HG03521 (cell line): ENCODE data around the gene PVALB.

Experiments
- ATAC-seq: cut with Tn5 transposase; IDR thresholded peaks from one replicate; pipeline ENCODE4 v1.9.1; 2021; ENCODE audit warnings: mild to moderate bottlenecking, moderate library complexity; ENCODE audit not compliant: unreplicated experiment

PVALB gene

GRCh38 chr22:36775964-36776669, 40.7 kb downstream of the PVALB start, which contains the start of gene IFT27:
IFT27 (minus strand) TSS chr22:36776119; CDS start chr22:36775707, 412 bp downstream.
- peak; percentile 90 for ATAC-seq

GRCh38 chr22:36775586-36775963, 41.3 kb downstream of the PVALB start:
- ATAC-seq: no peak

GRCh38 chr22:36773935-36774334, 42.9 kb downstream of the PVALB start:
- no peak for ATAC-seq

- ATAC-seq: no peak
These were observed 44.4 kb downstream of the PVALB start for GRCh38 chr22:36772451-36772850.

- ATAC-seq: no peak
These were observed 45.3 kb downstream of the PVALB start for GRCh38 chr22:36771356-36772063.

GRCh38 chr22:36770513-36771231, 46.2 kb downstream of the PVALB start:
- no peak for ATAC-seq

GRCh38 chr22:36769541-36770512, 47.0 kb downstream of the PVALB start:
- no peak for ATAC-seq

GRCh38 chr22:36768616-36769015, 48.2 kb downstream of the PVALB start:
- no peak for ATAC-seq

- no peak for ATAC-seq
These were observed 48.7 kb downstream of the PVALB start for GRCh38 chr22:36768141-36768540.

- no peak for ATAC-seq
These were observed 49.6 kb downstream of the PVALB start for GRCh38 chr22:36767035-36767775.

GRCh38 chr22:36765943-36766450, 50.8 kb downstream of the PVALB start:
- ATAC-seq: no peak

GRCh38 chr22:36765131-36765942, 51.5 kb downstream of the PVALB start:
- ATAC-seq: no peak

- no peak for ATAC-seq
These were observed 52.2 kb downstream of the PVALB start for GRCh38 chr22:36764641-36765040.

- ATAC-seq: no peak
These were observed 52.8 kb downstream of the PVALB start for GRCh38 chr22:36764060-36764459.

- ATAC-seq: no peak
These were observed 53.3 kb downstream of the PVALB start for GRCh38 chr22:36763576-36763975.

GRCh38 chr22:36762687-36763260, 54.1 kb downstream of the PVALB start:
- ATAC-seq: no peak

GRCh38 chr22:36761553-36762240, 55.1 kb downstream of the PVALB start:
- ATAC-seq: no peak

- ATAC-seq: no peak
These were observed 56.0 kb downstream of the PVALB start for GRCh38 chr22:36760786-36761185.
